Uterus (tissue), 2 donors: ENCODE measurements around the gene GRIK2.

Experiments used
- CTCF ChIP-seq, 4 experiments: fragments of 200-600 bp in 2 of 4; fragments of 450-650 bp in 2 of 4; sonication (generic) in 2 of 4; IDR thresholded peaks; one replicate each; pipeline ENCODE4 v1.5.1; 2016 to 2019; ENCODE audit warnings: antibody characterized with exemption in 4 of 4, mild to moderate bottlenecking in 2 of 4, moderate library complexity in 1 of 4
- POLR2A ChIP-seq, 2 donors: fragments of 450-650 bp; IDR thresholded peaks; one replicate each; pipeline ENCODE4 v1.6.1; 2016; ENCODE audit warnings: antibody characterized with exemption in 2 of 2, mild to moderate bottlenecking in 1 of 2, moderate library complexity in 1 of 2

- TF ChIP-seq CTCF (IDR thresholded peaks at IDR 0.05) = no peak
- TF ChIP-seq POLR2A (IDR thresholded peaks at IDR 0.05) = no peak
These were observed 156.9 kb downstream of the GRIK2 start for GRCh38 chr6:101550451-101550850.
